Mucosa of descending colon (tissue), 3 donors: ENCODE data around the gene OSTM1. TPM values are rescaled to one million over a fixed set of nuclear protein-coding genes. Genes with fewer than 3 reads are reported as not detected.
A peak's percentile ranks its signal among the peaks of the same experiment; 100 is the strongest.

ENCODE experiments used
- ATAC-seq: fragments of 200-7000 bp; cut with Tn5 transposase; one replicate; pipeline ENCODE4 v1.9.1; 2020; ENCODE audit warnings: mild to moderate bottlenecking, moderate library complexity
- DNase-seq, 3 donors: peaks; one replicate each; pipeline ENCODE4 v3.0.0-alpha.2; 2020
- H3K36me3 ChIP-seq: fragments of 200-600 bp; one replicate; pipeline ENCODE4 v1.8.0; 2021; ENCODE audit warnings: low read depth, mild to moderate bottlenecking
- H3K4me1 ChIP-seq: fragments of 200-600 bp; one replicate; pipeline ENCODE4 v1.8.0; 2021; ENCODE audit warnings: low read depth, mild to moderate bottlenecking
- H3K4me3 ChIP-seq: fragments of 200-600 bp; one replicate; pipeline ENCODE4 v1.8.0; 2021; ENCODE audit warnings: mild to moderate bottlenecking
- H3K9me3 ChIP-seq: fragments of 200-600 bp; one replicate; pipeline ENCODE4 v1.8.0; 2021; ENCODE audit warnings: mild to moderate bottlenecking
- CTCF ChIP-seq: fragments of 200-600 bp; IDR thresholded peaks from one replicate; pipeline ENCODE4 v1.8.0; 2022; ENCODE audit warnings: antibody characterized with exemption, mild to moderate bottlenecking
- intact Hi-C, 2 donors: fragments of 100-400 bp; cut with DNase I in 1 of 2; cut with micrococcal nuclease in 1 of 2; formaldehyde crosslinking; loops; one replicate each; pipeline versions ENCODE4 v1.11.0 to v1.11.1; 2022; cut with DNase I, micrococcal nuclease
- long read RNA-seq, 2 donors: library from polyadenylated mRNA; unstranded; transcript quantifications; one replicate each; pipeline ENCODE4 v2.0.0, GENCODE V29; 2019 to 2021
- total RNA-seq, 3 donors: library from RNA; stranded (reverse); fragmentation: NEBNext Ultra II Directional in 2 of 3; extraction: Animal tissue kit (Norgen Biotek cat#: 25700) in 2 of 3; gene quantifications; one replicate each; pipeline versions ENCODE4 v1.2.1 to v1.2.4, GENCODE V29; 2021 to 2023
- donor health status: DM: no; HTN: no; CAD: no; lungs with moderate emphysema.
- donor health status: DM: no; HTN: no; CAD: no.
- donor health status: DM: no; HTN: yes; CAD: no.

Gene OSTM1
- total RNA-seq, result 10 to 100 TPM; 24.6 to 67.5 (median 32.1) TPM
- long read RNA-seq, donor 1, full-length matches to known transcripts, result 96 of 109 reads
- long read RNA-seq, donor 1, partial matches to known transcripts, result 1 of 109 reads
- long read RNA-seq, donor 1, other reads (novel, unspliced or antisense), result 12 of 109 reads
- long read RNA-seq, donor 2, full-length matches to known transcripts, result 11 of 21 reads
- long read RNA-seq, donor 2, partial matches to known transcripts, result 4 of 21 reads
- long read RNA-seq, donor 2, other reads (novel, unspliced or antisense), result 6 of 21 reads

- Histone ChIP-seq H3K4me3 (peak within 1 kb of the TSS; percentile 99), H3K9me3 (no peaks in the 10 kb centered on the region), H3K4me1 (peaks cover 8% of the 10 kb centered on the region), H3K36me3 (no peaks in the 10 kb centered on the region)
- DNase-seq (peak; percentile 94 to 97 (median 94)), ATAC-seq (peak; percentile 100)
- intact Hi-C loops, result no loop called here
- no peak for TF ChIP-seq CTCF
Measured at GRCh38 chr6:108074359-108075144, at the start of gene OSTM1. Gene OSTM1, minus strand, starts transcription at chr6:108074741. Its CDS starts 90 bp downstream, at chr6:108074651.

- no peaks in the 10 kb centered on the region for H3K9me3 ChIP-seq
- intact Hi-C loops, result no loop called here
- peaks cover 5% of the 10 kb centered on the region for H3K4me1 ChIP-seq
- TF ChIP-seq CTCF, result no peak
- DNase-seq (no peak), ATAC-seq (no peak)
- no peaks in the 10 kb centered on the region for H3K36me3 ChIP-seq
- H3K4me3 ChIP-seq, result no peak overlapping the region
Measured at GRCh38 chr6:108123946-108124345, 49.4 kb upstream of the OSTM1 start.

GRCh38 chr6:108123481-108123929 lies 49.0 kb upstream of the OSTM1 start:
- peaks cover 10% of the 10 kb centered on the region for H3K4me1 ChIP-seq
- no peak for TF ChIP-seq CTCF
- no peak overlapping the region for H3K4me3 ChIP-seq
- DNase-seq, result no peak
- no peak for ATAC-seq
- no peaks in the 10 kb centered on the region for H3K9me3 ChIP-seq
- H3K36me3 ChIP-seq, result no peaks in the 10 kb centered on the region
- intact Hi-C loops, result no loop called here

GRCh38 chr6:108121612-108122011 lies 47.1 kb upstream of the OSTM1 start:
- DNase-seq (no peak), ATAC-seq (no peak)
- H3K36me3 ChIP-seq, result no peaks in the 10 kb centered on the region
- H3K9me3 ChIP-seq, result no peaks in the 10 kb centered on the region
- no peak overlapping the region for H3K4me3 ChIP-seq
- TF ChIP-seq CTCF, result no peak
- H3K4me1 ChIP-seq, result peaks cover 22% of the 10 kb centered on the region
- intact Hi-C loops, result no loop called here

- H3K4me1 ChIP-seq, result peaks cover 27% of the 10 kb centered on the region
- no peak overlapping the region for H3K4me3 ChIP-seq
- H3K36me3 ChIP-seq, result no peaks in the 10 kb centered on the region
- no peaks in the 10 kb centered on the region for H3K9me3 ChIP-seq
- no peak for DNase-seq
- TF ChIP-seq CTCF, result no peak
- ATAC-seq, result no peak
- intact Hi-C loops, result no loop called here
Measured at GRCh38 chr6:108120311-108120710, 45.8 kb upstream of the OSTM1 start.
